GM19035 (cell line): ENCODE data around the gene ARHGAP4.

Experiments
- ATAC-seq: cut with Tn5 transposase; IDR thresholded peaks from one replicate; pipeline ENCODE4 v1.9.1; 2021; ENCODE audit not compliant: unreplicated experiment

The ARHGAP4 gene

DNA sequence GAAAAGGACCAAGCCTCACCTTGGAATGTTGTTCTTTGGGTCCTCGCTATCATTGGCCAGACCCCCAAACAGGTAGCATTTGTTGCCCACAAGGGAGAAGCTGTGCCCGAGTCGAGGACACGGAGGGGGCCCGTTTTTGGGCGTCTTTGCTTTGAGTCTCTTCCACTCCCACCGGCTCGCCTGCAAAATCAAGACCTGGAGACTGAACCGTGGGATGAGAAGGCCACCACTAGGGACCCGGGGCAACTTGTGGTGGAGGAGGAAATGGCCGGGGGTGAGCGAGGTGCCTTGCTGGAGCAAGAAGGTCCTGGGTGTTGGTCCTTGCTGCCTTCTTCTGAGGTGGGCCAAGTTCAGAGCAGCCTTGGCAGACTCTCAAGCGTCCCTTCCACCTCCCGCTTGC, 38.0 kb upstream of the ARHGAP4 start:
- no peak for ATAC-seq

DNA sequence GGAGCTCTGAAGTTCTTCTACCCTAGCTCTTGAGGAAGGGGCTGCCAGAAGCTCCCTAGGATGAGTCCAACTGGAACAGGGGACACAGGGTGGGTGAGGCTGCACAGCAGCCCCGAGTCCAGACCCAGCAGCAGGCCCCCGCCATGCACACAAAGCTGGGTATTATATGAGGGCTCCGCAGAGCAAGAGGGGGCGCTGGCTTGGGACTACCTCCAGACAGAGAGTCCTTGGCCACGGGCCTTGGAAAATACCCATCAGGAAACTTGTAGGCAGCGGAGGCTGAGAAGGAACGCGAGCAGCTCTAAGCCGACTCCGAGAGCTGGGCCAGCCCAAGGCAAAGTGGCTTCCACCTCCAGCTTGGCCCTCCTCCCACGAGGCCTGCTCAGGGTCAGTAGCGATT, 37.5 kb upstream of the ARHGAP4 start:
- ATAC-seq, result no peak

DNA sequence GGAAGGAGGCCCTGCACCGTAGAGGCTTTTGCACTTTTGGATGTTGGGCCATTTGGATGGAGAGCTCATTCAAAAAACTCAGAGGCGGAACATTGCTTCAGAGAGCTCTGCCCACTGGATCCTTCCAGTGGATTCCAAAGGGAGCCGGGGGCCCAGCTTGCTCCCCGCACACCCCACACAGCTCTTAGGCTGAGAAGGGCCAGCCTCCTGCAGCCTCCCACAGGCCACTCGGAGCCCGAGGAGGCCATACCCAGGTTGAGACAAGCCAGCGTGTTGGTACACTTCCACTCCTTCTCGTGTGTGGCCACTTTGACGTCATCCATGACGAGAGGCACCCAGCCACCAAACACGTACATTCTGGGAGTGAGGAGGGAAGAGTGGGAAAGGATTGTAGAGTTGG, 35.2 kb upstream of the ARHGAP4 start:
- no peak for ATAC-seq

DNA sequence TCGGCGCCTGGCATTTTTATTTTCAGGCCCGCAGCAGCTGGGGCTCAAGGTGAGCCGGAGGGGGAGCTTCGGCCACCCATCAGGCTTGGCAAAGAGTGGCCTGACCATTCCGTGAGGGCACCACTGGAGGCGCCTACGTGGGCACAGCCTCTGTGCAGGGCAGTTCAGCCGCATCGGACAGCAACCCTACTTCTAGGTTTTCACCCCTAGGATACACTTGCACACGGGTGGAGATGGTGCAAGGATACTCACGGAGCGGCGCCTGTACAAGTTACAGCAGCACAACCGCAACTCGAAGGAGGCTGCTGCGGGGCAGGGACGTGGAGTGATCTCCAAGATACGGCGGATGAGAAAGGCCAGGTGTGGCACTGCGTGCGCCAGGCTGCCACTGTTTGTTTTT, 34.7 kb upstream of the ARHGAP4 start:
- no peak for ATAC-seq

DNA sequence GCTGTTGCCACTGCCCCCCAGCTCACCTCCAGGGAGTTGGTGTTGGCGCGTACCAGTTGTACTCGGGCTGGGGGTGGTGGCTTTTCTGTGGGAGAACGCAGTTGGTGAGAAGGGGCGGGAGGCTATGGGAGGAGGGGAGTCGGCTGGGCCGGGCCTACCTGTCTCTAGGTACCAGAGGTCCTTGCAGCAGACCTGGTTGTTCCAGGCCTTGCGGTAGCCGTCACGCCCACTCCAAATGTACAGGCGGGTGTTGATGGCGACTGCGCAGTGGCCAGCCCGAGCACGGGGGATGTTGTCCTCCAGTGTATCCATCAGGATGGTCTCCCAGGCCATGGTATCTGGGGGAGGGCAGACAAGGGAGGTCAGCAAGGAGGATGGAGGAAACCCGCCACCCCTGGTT, 34.0 kb upstream of the ARHGAP4 start:
- no peak for ATAC-seq

DNA sequence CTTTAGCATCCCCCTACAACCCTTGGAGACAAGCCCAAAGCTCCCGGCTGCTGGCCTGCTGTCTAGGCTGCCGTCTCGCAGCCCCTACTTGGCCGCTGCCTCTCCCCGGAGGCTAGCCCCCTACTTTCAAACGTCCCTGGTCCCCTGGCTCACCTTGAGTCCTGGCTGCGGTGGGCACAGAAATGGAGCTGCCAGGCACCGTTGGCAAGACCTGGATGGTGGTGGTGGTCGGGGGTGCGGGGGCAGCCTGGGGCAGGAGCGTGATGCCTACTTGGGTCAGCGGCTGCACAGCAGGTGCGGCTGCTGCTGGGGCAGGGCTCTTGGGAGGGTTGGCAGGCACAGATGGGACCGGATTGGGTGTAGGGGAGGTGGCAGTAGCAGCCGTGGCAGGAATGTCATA, 33.6 kb upstream of the ARHGAP4 start:
- ATAC-seq, result no peak

DNA sequence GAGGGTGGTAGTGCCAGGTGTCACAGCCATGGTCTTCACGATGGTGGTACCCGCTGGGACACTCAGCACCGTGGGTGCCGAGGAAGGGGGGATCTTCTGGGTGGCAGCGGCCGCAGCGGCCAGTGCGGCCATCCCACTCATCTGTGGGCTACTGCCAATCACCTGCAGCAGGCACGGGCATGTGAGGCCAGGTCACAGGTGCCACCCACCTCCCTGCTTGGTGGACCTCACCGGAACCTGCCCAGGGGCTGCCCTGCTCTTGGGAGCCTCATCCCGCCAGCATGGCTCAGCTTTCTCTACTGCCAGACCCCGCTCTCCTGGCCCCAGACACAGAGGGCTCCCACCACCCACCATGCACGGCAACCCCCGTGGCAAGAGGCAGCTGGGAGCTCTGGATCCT, 32.5 kb upstream of the ARHGAP4 start:
- no peak for ATAC-seq

DNA sequence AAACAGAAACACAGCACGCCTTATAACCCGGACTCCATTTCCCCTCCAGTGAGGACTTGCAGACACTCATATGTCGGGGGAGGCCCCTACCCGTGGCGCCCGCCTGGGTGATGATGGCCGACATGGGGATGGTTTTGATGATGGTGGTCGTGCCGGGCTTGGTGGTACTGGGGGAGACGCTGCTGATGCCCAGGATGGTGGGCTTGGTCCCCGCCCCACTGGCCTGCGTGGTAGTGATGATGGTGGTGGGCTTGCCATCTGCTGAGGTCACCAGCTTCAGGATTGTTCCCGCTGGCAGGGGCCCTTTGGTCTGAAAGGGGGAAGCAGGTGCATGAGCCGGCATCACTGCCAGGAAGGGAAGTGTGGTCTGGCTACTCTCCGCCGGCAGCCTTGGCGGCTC, 31.2 kb upstream of the ARHGAP4 start:
- no peak for ATAC-seq

DNA sequence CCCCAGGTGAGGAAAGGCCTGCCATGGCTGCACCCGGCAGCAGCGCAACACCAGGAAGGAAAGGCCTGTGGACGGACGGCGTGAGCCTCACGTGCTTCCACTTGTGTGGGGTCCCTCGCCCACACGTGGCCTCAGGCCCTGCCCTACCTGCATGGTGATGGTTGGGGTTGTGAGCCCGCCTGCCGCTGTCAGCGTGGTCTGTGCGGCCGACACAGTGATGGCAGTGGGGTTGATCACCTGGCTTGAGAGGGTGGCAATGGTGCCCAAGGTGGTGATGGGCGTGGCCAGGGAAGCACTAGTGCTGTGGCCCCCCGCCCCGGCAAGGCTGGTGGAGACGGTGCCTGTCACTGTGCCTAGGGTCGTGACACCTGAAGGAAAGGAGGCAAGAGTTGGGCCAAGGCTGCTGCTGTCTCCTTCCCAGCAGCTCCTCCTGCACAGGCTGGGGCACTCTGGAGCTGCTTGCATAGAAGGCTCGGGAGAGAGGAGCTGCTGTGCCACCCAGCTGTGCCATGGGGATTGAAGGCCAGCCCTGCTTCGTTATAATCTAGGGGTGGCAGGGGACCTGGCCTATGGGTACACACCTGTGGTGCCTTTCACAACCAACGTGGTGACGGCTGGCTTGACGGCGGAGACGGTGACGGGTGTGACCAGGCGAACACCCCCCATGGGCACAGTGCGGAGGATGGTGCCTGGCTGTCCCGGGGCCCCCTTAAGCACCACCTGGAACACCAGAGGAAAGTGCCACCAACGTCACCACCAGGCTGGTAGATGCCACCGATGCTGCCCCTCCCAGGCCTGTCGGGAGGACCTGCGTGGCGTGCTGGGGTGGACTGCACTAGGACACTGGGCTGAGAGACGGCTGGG, 30.2 kb upstream of the ARHGAP4 start:
- no peak for ATAC-seq

DNA sequence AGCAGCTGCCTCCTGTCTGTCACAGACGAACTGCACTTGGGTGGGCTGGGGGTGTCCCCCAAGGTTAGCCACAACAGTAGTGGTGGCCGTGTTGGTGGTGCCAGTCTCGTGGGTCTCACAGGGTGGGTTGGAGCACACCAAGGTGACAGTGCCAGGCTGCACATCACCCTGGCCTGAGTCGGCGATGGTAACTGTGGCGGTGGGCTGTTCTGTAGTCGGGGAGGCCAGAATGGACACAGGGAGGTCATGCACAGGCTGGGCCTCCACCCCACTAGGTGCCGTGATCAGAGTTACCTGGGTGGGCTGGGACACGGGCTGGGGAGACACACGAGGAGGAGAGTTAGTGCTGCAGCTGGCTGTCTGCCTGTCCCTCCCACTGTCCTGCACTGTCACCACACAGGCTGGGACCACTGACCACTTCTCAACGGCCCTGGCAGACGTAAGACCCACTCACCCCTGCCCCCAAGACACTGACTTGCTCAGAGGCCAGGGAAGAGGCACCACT, 29.2 kb upstream of the ARHGAP4 start:
- ATAC-seq, result no peak

DNA sequence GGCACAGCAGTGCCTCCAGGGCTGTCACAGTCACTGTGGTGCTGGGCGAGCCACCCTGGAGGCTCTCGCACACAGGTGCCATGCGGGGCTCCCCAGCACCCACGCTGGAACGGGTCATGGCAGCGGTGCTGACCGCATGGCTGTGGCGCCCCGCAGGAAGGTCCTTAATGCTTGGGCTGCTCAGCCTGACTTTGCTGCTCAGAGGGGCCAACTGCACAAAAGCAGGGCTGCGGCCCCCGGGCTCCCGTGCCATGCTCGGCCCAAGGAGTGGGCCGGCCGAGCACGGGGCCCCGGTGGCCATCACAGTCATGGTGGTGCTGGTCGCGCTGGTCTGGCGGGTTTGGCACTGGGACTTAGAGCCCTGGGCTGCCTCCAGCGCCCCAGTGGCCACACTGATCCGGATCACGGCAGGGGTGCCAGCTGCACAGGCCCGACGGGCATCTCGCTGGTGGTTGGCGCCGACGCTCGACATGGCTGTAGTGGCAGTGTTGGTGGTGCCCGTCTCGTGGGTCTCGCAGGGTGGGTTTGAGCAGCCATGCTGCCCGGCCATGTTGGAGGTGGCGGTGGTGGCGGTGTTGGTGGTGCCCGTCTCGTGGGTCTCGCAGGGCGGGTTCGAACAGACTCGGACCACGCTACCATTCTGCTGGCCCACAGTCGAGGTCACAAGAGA, 28.6 kb upstream of the ARHGAP4 start:
- ATAC-seq, result no peak

DNA sequence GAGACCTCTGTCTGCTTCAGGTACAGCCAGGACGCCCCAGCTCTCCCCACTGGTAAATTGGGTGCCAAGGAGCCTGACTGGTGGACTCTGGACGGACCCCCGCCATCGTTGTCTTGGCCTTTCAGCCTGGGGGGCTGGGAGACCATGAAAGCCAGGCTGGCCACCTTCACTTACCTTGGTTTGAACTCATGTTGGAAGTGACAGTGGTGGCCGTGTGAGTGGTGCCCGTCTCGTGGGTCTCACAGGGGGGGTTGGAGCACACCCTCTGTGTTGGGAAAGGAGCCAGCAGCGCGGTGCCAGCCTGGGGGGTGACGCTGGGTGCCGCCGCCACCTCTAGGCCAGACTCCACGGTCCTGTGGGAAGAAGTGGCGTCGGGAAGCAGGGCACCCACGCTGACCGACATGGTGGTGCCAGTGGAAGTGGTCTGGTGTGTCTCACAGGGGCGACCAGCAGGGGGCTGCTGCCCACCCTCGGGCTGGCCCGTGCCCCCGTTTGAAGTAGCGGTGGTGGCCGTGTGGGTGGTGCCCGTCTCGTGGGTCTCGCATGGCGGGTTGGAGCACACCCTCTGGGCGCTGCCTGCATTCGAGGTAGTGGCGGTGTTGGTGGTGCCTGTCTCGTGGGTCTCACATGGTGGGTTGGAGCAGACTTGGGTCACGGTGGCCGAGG, 28.0 kb upstream of the ARHGAP4 start:
- no peak for ATAC-seq

DNA sequence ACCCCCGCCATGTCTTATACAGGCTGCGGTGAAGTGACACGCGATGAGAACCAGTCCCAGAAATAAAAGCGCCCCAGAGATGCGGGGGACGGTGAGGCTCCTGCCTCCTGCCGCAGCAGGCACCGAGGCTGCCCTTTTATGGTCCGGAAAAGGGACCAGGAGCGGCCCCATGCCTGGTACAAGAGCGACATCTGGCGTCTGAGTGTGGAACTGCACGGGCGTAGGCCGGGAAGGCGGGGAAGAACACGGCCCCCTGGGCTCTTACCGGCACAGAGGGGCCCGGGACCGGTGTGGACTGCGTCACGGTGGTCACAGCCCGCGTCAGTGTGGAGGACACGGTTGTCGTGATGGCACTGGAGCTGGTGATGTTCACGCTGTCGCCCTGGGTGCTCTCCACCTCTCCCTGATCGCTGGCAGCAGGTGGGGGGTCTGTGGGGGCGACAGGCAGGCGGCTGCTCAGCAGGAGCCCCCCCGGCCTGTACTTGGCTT, 27.3 kb upstream of the ARHGAP4 start:
- ATAC-seq, result no peak

DNA sequence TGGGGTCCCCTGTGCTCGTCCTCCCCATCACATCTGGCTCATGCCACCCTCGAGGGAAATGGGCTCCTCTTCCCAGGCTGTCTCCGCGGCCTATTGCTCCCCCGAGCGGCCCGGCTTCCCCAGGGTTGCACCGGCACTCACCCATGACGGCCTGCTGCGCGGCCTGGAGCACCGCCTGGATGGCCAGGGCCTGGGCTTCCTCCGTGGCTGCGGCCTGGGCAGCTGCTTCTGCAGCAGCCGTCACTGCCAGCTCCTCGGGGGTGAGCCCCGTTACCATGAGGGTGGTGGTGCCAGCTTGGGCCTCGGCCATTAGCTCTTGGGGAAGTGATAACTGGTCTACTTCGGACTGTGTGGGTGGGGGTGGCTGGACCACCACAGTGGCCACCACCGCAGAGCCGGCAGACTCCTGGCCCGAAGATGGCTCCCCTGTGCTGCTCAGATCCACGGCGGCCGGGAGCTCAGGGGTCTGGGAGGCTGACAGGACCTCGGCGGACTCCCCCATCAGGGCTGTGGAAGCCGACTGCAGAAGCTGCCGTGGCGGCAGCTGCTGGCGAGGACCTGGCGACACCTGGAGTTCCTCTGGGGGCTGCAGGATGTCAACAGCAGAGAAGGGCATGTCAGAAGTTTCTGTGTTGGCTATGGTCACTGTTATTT, 26.4 kb upstream of the ARHGAP4 start:
- ATAC-seq, result no peak

DNA sequence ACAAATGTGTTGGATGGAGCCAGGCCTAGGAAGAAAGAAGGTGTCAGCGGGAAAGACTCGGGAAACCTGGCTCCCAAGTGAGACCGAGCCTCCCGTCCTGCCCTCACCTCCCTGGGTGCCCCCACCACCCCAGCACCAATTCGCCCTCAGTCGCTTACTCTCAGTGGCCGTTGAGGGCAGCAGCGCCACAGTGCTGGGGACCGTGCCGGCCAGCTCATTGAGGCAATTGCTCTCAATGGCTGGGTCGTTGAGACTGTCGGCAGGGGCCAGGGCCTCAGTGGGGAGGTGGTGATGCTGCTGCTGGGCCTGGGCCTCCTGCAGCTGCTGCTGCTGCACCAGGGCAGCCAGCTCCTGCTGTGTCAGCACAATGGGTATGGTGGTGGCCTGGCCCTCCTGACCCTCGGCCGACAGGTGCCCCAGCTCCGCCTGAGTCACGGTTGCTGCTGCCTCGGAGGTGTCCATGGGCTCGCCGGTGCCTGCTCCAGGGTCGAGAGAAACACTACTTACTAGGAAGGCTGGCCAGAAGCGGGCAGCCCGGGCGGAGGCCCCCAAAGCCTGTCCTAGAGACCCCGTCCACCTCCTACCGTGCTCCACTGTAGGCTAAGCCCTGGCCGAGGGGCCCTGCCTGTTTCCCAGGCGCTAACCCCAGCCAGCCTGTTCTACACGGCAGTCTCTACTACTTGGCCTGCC, 25.8 kb upstream of the ARHGAP4 start:
- ATAC-seq, result no peak

DNA sequence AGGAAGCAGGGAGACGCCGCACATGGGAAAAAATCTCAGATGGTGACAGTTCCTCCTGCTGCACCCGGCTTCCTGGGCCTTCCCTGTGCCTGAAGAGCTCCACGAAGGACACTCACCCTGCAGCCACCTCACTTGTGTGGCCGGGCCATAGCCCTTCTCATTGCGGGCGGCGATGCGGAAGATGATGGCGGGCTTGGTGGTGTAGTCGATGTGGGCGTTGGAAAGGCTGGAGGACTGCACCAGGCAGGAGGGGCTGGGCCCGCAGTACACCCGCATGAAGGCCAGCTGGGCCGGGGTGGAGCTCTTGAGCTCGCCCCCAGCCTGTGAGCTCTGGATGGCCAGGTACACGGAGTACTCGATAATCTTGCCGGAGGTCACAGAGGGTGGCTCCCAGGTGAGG, 24.1 kb upstream of the ARHGAP4 start:
- ATAC-seq, result no peak

DNA sequence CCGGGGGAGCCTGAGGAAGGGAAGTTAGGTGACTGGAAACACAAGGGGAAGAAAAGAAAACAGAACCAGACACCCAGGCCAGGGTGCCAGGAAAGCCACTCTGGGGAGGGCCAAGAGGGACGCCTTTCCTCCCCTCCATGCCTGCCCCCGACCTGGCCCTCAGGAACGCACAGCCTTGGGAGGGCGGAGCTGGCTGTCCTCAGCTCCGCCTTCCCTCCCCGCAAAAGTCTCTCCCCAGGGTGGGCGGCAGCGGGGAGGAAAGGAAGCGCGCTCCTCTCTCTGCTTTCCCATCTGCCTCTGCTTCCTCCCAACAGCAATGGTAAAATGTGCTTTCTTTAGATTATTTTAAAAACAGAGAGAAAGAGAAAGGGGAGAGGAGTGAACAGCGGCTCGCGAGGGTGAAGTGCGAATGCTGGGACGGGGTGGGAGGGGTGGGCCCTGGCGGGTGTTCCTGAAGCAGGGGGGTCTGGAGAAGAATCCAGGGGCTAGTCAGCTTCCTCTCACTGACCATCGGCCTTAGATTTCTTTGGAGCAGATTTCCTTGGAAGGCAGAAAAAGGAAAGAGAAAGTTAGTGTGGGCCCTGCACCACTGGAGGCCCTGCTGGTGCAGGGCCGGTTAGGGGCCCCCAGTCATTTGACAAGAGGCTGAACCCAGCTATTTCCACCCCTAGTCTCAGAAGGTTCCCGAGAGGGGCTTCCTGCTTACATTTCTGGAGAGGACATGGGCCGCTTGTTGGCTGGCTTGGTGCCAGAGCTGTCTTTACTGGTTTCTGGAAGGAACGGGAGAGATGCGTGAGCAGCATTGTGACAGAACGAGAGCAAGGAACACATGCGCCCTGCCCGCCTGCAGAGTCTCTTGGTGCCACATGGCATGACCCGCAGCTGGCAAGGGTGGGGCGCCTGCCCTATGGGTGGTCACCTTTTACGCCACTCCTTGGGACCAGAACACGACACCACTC, 23.1 kb upstream of the ARHGAP4 start:
- ATAC-seq, result no peak

DNA sequence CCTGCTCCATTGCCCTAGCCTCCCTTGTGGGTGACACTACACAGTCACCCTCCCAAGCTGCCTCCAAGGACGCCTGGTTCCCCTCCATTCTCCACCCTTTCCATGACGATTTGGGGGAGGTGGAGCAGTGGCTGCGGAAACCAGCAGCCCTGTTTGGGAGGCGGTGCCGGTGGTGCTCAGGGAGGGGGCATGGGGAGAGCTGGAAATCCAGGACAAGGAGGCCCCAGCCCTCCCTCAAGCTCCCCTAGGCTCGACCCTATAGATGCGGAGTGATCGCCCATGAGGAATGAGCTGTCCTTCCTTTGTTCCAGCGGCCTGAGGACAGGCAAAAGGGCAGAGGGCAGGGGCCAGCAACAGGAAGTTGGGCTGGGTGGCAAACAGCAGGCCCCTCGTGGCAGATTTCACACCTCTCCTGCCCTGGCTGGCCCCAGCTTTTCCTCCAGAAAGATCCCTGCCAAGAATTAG, 22.0 kb upstream of the ARHGAP4 start:
- no peak for ATAC-seq

DNA sequence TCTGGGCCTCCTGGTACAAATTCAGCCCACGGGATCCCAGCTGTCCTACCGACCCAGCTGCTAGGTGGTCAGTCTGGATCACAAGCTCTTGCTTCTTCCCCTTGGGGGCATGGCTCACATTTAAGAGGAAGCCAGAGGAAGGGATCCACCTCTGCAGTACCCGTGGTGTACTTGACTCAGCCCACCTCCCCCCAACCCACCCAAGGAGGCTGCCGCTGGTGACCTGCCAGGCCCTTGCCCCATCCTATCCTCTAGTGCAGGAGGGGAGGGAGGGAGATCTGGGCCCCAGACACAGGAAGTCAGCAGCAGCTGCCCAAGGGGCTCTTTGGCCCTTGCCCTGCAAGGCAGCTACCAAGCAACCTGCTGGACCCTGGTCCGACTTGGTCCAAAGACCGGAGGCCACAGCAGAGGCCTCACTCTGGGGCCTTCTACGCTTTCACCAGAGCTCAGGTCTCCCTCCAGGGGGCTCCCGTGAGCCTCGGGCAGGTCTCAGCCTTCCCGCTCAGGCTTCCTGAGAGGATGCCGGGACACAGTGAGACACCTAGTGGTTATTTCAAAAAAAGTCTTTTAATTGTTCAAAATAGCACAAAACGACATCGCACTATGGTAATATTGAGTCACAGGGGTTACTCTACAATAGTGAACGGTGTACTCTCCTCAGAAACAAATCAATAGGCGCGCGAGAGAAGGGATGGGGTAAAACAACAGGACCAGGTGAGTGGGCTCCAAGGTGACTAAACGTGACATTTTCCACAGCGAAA, 21.1 kb upstream of the ARHGAP4 start:
- ATAC-seq, result no peak
